Measurements from ENCODE around the gene MRI1. TPM values are rescaled to one million over a fixed set of nuclear protein-coding genes. Genes with fewer than 3 reads are reported as not detected.
A peak's percentile ranks its signal among the peaks of the same experiment; 100 is the strongest.

The MRI1 gene
- total and polyA plus RNA-seq, 2 of the 4 experiments (the other 2 are of a cell fraction): 26.7 to 37.6 TPM

GRCh38 chr19:13731147-13731964, 33.0 kb upstream of the MRI1 start (continued):
- TF ChIP-seq MAFK (IDR thresholded peaks at IDR 0.05; ENCODE audit: low read depth, low read length): no peak
- TF ChIP-seq FOS (IDR thresholded peaks at IDR 0.05; ENCODE audit: low read depth, low read length): peak; percentile 96
- peak; percentile 74; the same call in 1 of the 2 replicates for TF ChIP-seq CEBPB (IDR thresholded peaks at IDR 0.05; ENCODE audit: low read depth, low read length)

- Histone ChIP-seq H2AK5ac (ENCODE audit: low read depth, low read length) (no peak overlapping the region), H3K23ac (ENCODE audit: low read depth, low read length) (peak overlapping the region; percentile 98; the same call in 1 of the 2 replicates), H3K4me2 (ENCODE audit: low read depth, low read length) (peak overlapping the region; percentile 86; the same call in 1 of the 2 replicates), H3K56ac (ENCODE audit: extremely low read depth, insufficient read depth, low read length) (0 out of 2 replicates have a peak overlapping the region, but pooled peaks have one; percentile 95), H3K14ac (replicated peaks; ENCODE audit: low read depth, low read length) (peak overlapping the region; percentile 99; the same call in 1 of the 2 replicates), H3K9ac (ENCODE audit: low read depth, low read length) (peak overlapping the region; percentile 84), H4K8ac (ENCODE audit: low read depth in 2 of 2, low read length in 2 of 2) (peak overlapping the region in 1 of 2 experiments; percentile 99; a peak in 3 of 4 replicates), H3K4me1 (ENCODE audit: control insufficient read depth, insufficient read depth, low read length) (peaks cover 10% of the 10 kb centered on the region), H3K18ac (ENCODE audit: low read depth, low read length) (no peak overlapping the region), H3K36me3 (ENCODE audit: control insufficient read depth, insufficient read depth, low read length) (no peaks in the 10 kb centered on the region), H2BK20ac (ENCODE audit: low read depth, low read length) (no peak overlapping the region), H4K91ac (ENCODE audit: insufficient read depth, low read depth, low read length) (peak overlapping the region; percentile 92; the same call in 1 of the 2 replicates), H2BK120ac (ENCODE audit: low read depth, low read length) (peak overlapping the region; percentile 84; the same call in 1 of the 2 replicates), H2AFZ (replicated peaks; ENCODE audit: low read length, poor library complexity) (no peak overlapping the region), H3K9me3 (ENCODE audit: control insufficient read depth, insufficient read depth, low read length) (no peaks in the 10 kb centered on the region), H4K5ac (ENCODE audit: low read depth, low read length) (no peak overlapping the region), H3K79me1 (ENCODE audit: low read depth in 1 of 2, low read length in 2 of 2) (peaks cover 8 to 18% of the 10 kb centered on the region in 2 experiments), H3K4me3 (ENCODE audit: insufficient read depth, low read depth, low read length) (no peak overlapping the region), H3K27me3 (ENCODE audit: control insufficient read depth, insufficient read depth, low read length) (no peaks in the 10 kb centered on the region), H3K27ac (ENCODE audit: insufficient read depth, low read length) (peak overlapping the region; percentile 87), H2AK9ac (replicated peaks; ENCODE audit: low read depth, low read length, poor library complexity) (peak overlapping the region; percentile 99), H4K20me1 (ENCODE audit: insufficient read depth, low read length) (peaks cover 4% of the 10 kb centered on the region), H3K4ac (ENCODE audit: low read depth, low read length) (peak overlapping the region; percentile 98), H2BK15ac (ENCODE audit: low read depth, low read length) (peak overlapping the region; percentile 58; the same call in 1 of the 3 replicates), H2BK5ac (ENCODE audit: low read depth, low read length, poor library complexity, severe bottlenecking) (peak overlapping the region; percentile 88), H3K9me1 (ENCODE audit: insufficient read depth, low read length) (peaks cover 14% of the 10 kb centered on the region; the same call in 1 of the 2 replicates)
- ATAC-seq (ENCODE audit: low read depth) (no peak), DNase-seq (no peak)
- in situ Hi-C loops (cut with MboI; ENCODE audit: low sequenced_read_pairs) (loop anchor here (25.0 kb wide), 1 partner anchor 745 kb away; the partner anchor contains the start of gene NFIX), intact Hi-C loops (cut with micrococcal nuclease) (loop anchor here (5.0 kb wide), 1 partner anchor 130 kb away; no protein-coding TSS in a partner anchor), dilution Hi-C loops (cut with HindIII; ENCODE audit: low sequenced_read_pairs, unreplicated experiment) (no loop called here)
- ChIA-PET POLR2A (ENCODE audit: unreplicated experiment) (interaction anchor here (1.0 kb wide), 1 partner anchor 15 kb away, joined by 3 read pairs; a partner anchor contains a TSS), CTCF (interaction anchor here (1.5 kb wide), 1 partner anchor 11 kb away, joined by 5 read pairs; no protein-coding TSS in a partner anchor)
- 92% methylated on average over 4 of the region's 8 CpGs; no CpG with 5 or more reads in 1 of the 2 experiments for WGBS, 2 experiments (ENCODE audit: extremely low coverage in 2 of 2, insufficient read length in 1 of 2)
- no TSS peak for BruUV-seq (replicated peaks)
- TF ChIP-seq MAZ (IDR thresholded peaks at IDR 0.05; ENCODE audit: borderline replicate concordance, low read depth, low read length): no peak
- TF ChIP-seq RAD21 (IDR thresholded peaks at IDR 0.05; ENCODE audit: low read length): no peak
- no peak for TF ChIP-seq SMC3 (IDR thresholded peaks at IDR 0.05; ENCODE audit: low read depth, low read length)
- TF ChIP-seq POLR2A (IDR thresholded peaks at IDR 0.05; ENCODE audit: low read depth, low read length): no peak
- TF ChIP-seq MXI1 (IDR thresholded peaks at IDR 0.05; ENCODE audit: borderline replicate concordance, low read depth, low read length): no peak
- no peak for TF ChIP-seq USF2 (IDR thresholded peaks at IDR 0.05; ENCODE audit: low read depth, low read length)
- no peak for TF ChIP-seq CHD1 (IDR thresholded peaks at IDR 0.05; ENCODE audit: low read depth, low read length)
- TF ChIP-seq RCOR1 (IDR thresholded peaks at IDR 0.05; ENCODE audit: insufficient replicate concordance, low read length): no peak
- no peak for TF ChIP-seq MAFK (IDR thresholded peaks at IDR 0.05; ENCODE audit: low read depth, low read length)
- no peak for TF ChIP-seq RFX5 (IDR thresholded peaks at IDR 0.05; ENCODE audit: low read depth, low read length)
- TF ChIP-seq FOS (IDR thresholded peaks at IDR 0.05; ENCODE audit: low read depth, low read length): no peak
- no peak for TF ChIP-seq ELK1 (IDR thresholded peaks at IDR 0.05; ENCODE audit: borderline replicate concordance, low read depth, low read length)
These were observed 32.0 kb upstream of the MRI1 start for GRCh38 chr19:13732337-13732736.

Measured in IMR-90 (cell line).